SK-N-SH treated with all-trans-retinoic acid at 6 μM for 48 hours (cell line): Measurements from ENCODE around the gene ENTR1.

ENCODE experiments used
- ISL1 ChIP-seq: fragments of 250-450 bp; sonication (Bioruptor Pico); IDR thresholded peaks from 2 replicates; pipeline ENCODE4 v2.1.2; 2022; ENCODE audit warnings: mild to moderate bottlenecking, moderate library complexity
- OSR1 ChIP-seq: fragments of 250-450 bp; sonication (Bioruptor Pico); IDR thresholded peaks from 2 replicates; pipeline ENCODE4 v1.8.0; 2022; ENCODE audit warnings: moderate library complexity, mild to moderate bottlenecking, inconsistent platforms
- PPARA ChIP-seq: fragments of 250-450 bp; sonication (Bioruptor Pico); IDR thresholded peaks from 2 replicates; pipeline ENCODE4 v1.5.0; 2020; ENCODE audit warnings: mild to moderate bottlenecking, borderline replicate concordance

GRCh38 chr9:136361754-136362449 lies 48.5 kb downstream of the ENTR1 start:
- TF ChIP-seq PPARA (CRISPR knock-in tag) (no peak), OSR1 (no peak), ISL1 (CRISPR knock-in tag) (no peak)
